ENCODE measurements around the gene DCLRE1A. TPM values are rescaled to one million over a fixed set of nuclear protein-coding genes. Genes with fewer than 3 reads are reported as not detected.
"Not testable (repeated sequence)": the region's sequence is repeated elsewhere in the genome, so short reads cannot be mapped to it uniquely, and the experiment has no call there.

DCLRE1A gene
- total and polyA plus RNA-seq, 2 donors (not counting 1 experiment from before 2014, with no cell fraction given): 1.4 to 2.4 TPM

GRCh38 chr10:113822174-113822573 lies 31.7 kb downstream of the DCLRE1A start:
- no peak overlapping the region for H3K27ac Mint-ChIP-seq
- Histone ChIP-seq H3K9me3 (ENCODE audit: control extremely low read depth in 1 of 3, control insufficient read depth in 2 of 3, insufficient read depth in 1 of 3, low read length in 2 of 3) (peaks cover 0 to 5% (median 0%) of the 10 kb centered on the region in 3 donors), H3K9ac (ENCODE audit: low read length) (no peak overlapping the region), H3K27ac (ENCODE audit: low read length in 2 of 2) (no peak overlapping the region), H3K79me2 (ENCODE audit: control insufficient read depth, insufficient read depth, low read length) (no peaks in the 10 kb centered on the region), H3K36me3 (replicated peaks in 1 of 2; ENCODE audit: control extremely low read depth in 1 of 2, control insufficient read depth in 1 of 2, extremely low read depth in 1 of 2, insufficient read depth in 2 of 2, low read length in 1 of 2) (no peaks in the 10 kb centered on the region), H4K20me1 (ENCODE audit: control insufficient read depth, insufficient read depth, low read length, poor library complexity, severe bottlenecking) (no peaks in the 10 kb centered on the region), H3K4me1 (ENCODE audit: control insufficient read depth in 2 of 2, insufficient read depth in 2 of 2, low read length in 2 of 2) (no peaks in the 10 kb centered on the region), H2AFZ (ENCODE audit: insufficient read depth, low read depth, low read length, poor library complexity, severe bottlenecking) (no peak overlapping the region), H3K27me3 (replicated peaks in 1 of 4; ENCODE audit: control extremely low read depth in 1 of 4, control insufficient read depth in 3 of 4, insufficient read depth in 4 of 4, low read length in 3 of 4) (no peaks in the 10 kb centered on the region), H3K4me2 (replicated peaks; ENCODE audit: low read depth, low read length, poor library complexity, severe bottlenecking) (no peak overlapping the region), H3K4me3 (ENCODE audit: control extremely low read depth in 1 of 5, extremely low read depth in 1 of 5, insufficient read depth in 1 of 5, low read depth in 2 of 5, low read length in 4 of 5) (no peak overlapping the region)
- no peaks in the 10 kb centered on the region for H3K9me3 Mint-ChIP-seq (ENCODE audit: insufficient read depth)
- H3K4me1 Mint-ChIP-seq: no peaks in the 10 kb centered on the region
- 100% methylated on average over 5 of the region's 7 CpGs for WGBS (ENCODE audit: insufficient coverage)
- CTCF ChIA-PET: interaction anchor here (0.6 to 1.0 kb wide), 3 partner anchors 13 to 173 kb away, joined by 3 read pairs; no protein-coding TSS in a partner anchor
- no peak overlapping the region for H3K4me3 Mint-ChIP-seq
- TF ChIP-seq CTCF (IDR thresholded peaks at IDR 0.05) (no peak), EZH2 (IDR thresholded peaks at IDR 0.05; ENCODE audit: borderline replicate concordance, insufficient read depth, low read depth, low read length, poor library complexity, severe bottlenecking) (no peak)
- intact Hi-C loops (cut with micrococcal nuclease): no loop called here
- ATAC-seq (ENCODE audit: low read depth): no peak
- no peak for DNase-seq
- POLR2A ChIA-PET: no interaction called here
- H3K27me3 Mint-ChIP-seq: peaks cover 15% of the 10 kb centered on the region

- H3K4me2 ChIP-seq (replicated peaks; ENCODE audit: low read depth, low read length, poor library complexity, severe bottlenecking); H3K4me3 Mint-ChIP-seq; H3K36me3 ChIP-seq (replicated peaks in 1 of 2; ENCODE audit: control extremely low read depth in 1 of 2, control insufficient read depth in 1 of 2, extremely low read depth in 1 of 2, insufficient read depth in 2 of 2, low read length in 1 of 2); H3K4me1 ChIP-seq (ENCODE audit: control insufficient read depth in 2 of 2, insufficient read depth in 2 of 2, low read length in 2 of 2); H3K79me2 ChIP-seq (ENCODE audit: control insufficient read depth, insufficient read depth, low read length); H3K4me1 Mint-ChIP-seq; ATAC-seq (ENCODE audit: low read depth); H2AFZ ChIP-seq (ENCODE audit: insufficient read depth, low read depth, low read length, poor library complexity, severe bottlenecking); H3K9ac ChIP-seq (ENCODE audit: low read length); H3K9me3 ChIP-seq (ENCODE audit: control extremely low read depth in 1 of 3, control insufficient read depth in 2 of 3, insufficient read depth in 1 of 3, low read length in 2 of 3); POLR2A ChIA-PET; H4K20me1 ChIP-seq (ENCODE audit: control insufficient read depth, insufficient read depth, low read length, poor library complexity, severe bottlenecking); H3K9me3 Mint-ChIP-seq (ENCODE audit: insufficient read depth); DNase-seq; intact Hi-C loops (cut with micrococcal nuclease); H3K4me3 ChIP-seq (ENCODE audit: control extremely low read depth in 1 of 5, extremely low read depth in 1 of 5, insufficient read depth in 1 of 5, low read depth in 2 of 5, low read length in 4 of 5); H3K27ac Mint-ChIP-seq; H3K27me3 ChIP-seq (replicated peaks in 1 of 4; ENCODE audit: control extremely low read depth in 1 of 4, control insufficient read depth in 3 of 4, insufficient read depth in 4 of 4, low read length in 3 of 4); H3K27ac ChIP-seq (ENCODE audit: low read length in 2 of 2): not testable (repeated sequence)
- 69% methylated on average over 2 of the region's 3 CpGs for WGBS (ENCODE audit: insufficient coverage)
- CTCF ChIA-PET: interaction anchor here (0.7 kb wide), 1 partner anchor 174 kb away, joined by 3 read pairs; no protein-coding TSS in a partner anchor
- H3K27me3 Mint-ChIP-seq: peaks cover 15% of the 10 kb centered on the region
Observed at GRCh38 chr10:113821306-113821705, 32.6 kb downstream of the DCLRE1A start.

Measured in B cell (primary cell).